Natural killer cell (primary cell): Measurements from ENCODE around the gene GALNT9. TPM values are rescaled to one million over a fixed set of nuclear protein-coding genes. Genes with fewer than 3 reads are reported as not detected.

Experiments
- ATAC-seq, 3 donors: fragments of 150-1000 bp in 2 of 3; fragments of 200-7000 bp in 1 of 3; cut with Tn5 transposase; 1 replicate in 1 of 3; 2 replicates in 2 of 3; pipeline ENCODE4 v1.10.0; 2021; ENCODE audit warnings: mild to moderate bottlenecking in 2 of 3, moderate library complexity in 2 of 3
- DNase-seq, 2 donors: peaks; one replicate each; pipeline versions ENCODE4 v3.0.0 to v3.0.0-alpha.2; 2013 to 2021; ENCODE audit warnings: mixed read lengths in 1 of 2
- H3K27ac ChIP-seq: one replicate; pipeline ENCODE4 v1.5.1; 2013; ENCODE audit warnings: mild to moderate bottlenecking, low read length
- H3K27me3 ChIP-seq: one replicate; pipeline ENCODE4 v1.6.1; 2013; ENCODE audit warnings: low read length; ENCODE audit not compliant: control insufficient read depth, insufficient read depth
- H3K36me3 ChIP-seq: one replicate; pipeline ENCODE4 v1.6.1; 2013; ENCODE audit warnings: low read length; ENCODE audit not compliant: control insufficient read depth, insufficient read depth
- H3K4me1 ChIP-seq: one replicate; pipeline ENCODE4 v1.6.1; 2013; ENCODE audit warnings: low read length; ENCODE audit not compliant: control insufficient read depth, insufficient read depth
- H3K4me3 ChIP-seq: one replicate; pipeline ENCODE4 v1.5.1; 2013; ENCODE audit warnings: low read length
- H3K9me3 ChIP-seq: one replicate; pipeline ENCODE4 v1.6.1; 2013; ENCODE audit warnings: low read length; ENCODE audit not compliant: control insufficient read depth, insufficient read depth
- H3K27ac Mint-ChIP-seq, 2 donors: one replicate each; pipeline ENCODE4 v1.8.0; 2022; ENCODE audit warnings: mild to moderate bottlenecking in 2 of 2, mixed read lengths in 2 of 2, moderate library complexity in 1 of 2
- H3K27me3 Mint-ChIP-seq, 2 donors: one replicate each; pipeline ENCODE4 v1.8.0; 2022; ENCODE audit warnings: low read depth in 2 of 2, mixed read lengths in 2 of 2
- H3K36me3 Mint-ChIP-seq: one replicate; pipeline ENCODE4 v1.8.0; 2022; ENCODE audit warnings: mixed read lengths
- H3K4me1 Mint-ChIP-seq, 2 donors: one replicate each; pipeline ENCODE4 v1.8.0; 2022; ENCODE audit warnings: mixed read lengths in 2 of 2
- H3K4me3 Mint-ChIP-seq: one replicate; pipeline ENCODE4 v1.8.0; 2022; ENCODE audit warnings: mild to moderate bottlenecking, moderate library complexity, mixed read lengths
- H3K9me3 Mint-ChIP-seq, 2 donors: one replicate each; pipeline ENCODE4 v1.8.0; 2022; ENCODE audit warnings: mixed read lengths in 2 of 2
- WGBS: methylation state at CpG from one replicate; pipeline ENCODE4 v1.1.7; 2013; ENCODE audit warnings: missing lambda C conversion rate; ENCODE audit not compliant: insufficient coverage; 5-methylcytosine and 5-hydroxymethylcytosine counted together
- intact Hi-C: fragments of 100-400 bp; cut with micrococcal nuclease; formaldehyde crosslinking; loops from one replicate; pipeline ENCODE4 v1.14.2; 2022
- total RNA-seq, 4 donors: library from RNA; stranded (reverse); fragments of 120-200 nt in 1 of 4; gene quantifications; one replicate each; pipeline versions ENCODE4 v1.2.3 to v1.2.4, GENCODE V29; 2013 to 2022
- TF ChIP-seq, protein P1 (sequence below): fragments of 200-600 bp; IDR thresholded peaks from one replicate; pipeline ENCODE4 v1.8.0; 2022; ENCODE audit warnings: antibody characterized with exemption

The GALNT9 gene
- total RNA-seq, 3 donors from 2014 or later (not counting 1 experiment from before 2014, with no cell fraction given): not detected

DNA sequence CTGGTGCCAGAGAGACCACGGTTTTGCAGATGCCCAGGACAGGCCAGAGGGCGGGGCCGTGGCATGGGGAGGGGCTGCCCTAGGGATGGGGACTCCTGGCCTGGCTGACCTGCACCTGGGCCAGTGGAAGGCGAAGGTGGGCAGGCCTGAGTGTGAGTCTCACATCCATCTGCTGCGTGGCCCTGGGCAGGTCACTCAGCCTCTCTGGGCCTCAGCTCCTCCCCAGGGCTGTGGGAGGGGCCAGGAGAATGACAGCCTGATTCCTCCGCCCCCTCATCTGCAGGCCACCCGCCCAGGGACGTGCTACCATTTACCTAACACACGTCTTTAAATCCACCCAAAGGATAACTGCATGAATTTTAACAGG is 90.9 kb downstream of the GALNT9 start:
- peak in 1 of 3 donors; percentile 21 for ATAC-seq
- TF ChIP-seq, protein P1, sequence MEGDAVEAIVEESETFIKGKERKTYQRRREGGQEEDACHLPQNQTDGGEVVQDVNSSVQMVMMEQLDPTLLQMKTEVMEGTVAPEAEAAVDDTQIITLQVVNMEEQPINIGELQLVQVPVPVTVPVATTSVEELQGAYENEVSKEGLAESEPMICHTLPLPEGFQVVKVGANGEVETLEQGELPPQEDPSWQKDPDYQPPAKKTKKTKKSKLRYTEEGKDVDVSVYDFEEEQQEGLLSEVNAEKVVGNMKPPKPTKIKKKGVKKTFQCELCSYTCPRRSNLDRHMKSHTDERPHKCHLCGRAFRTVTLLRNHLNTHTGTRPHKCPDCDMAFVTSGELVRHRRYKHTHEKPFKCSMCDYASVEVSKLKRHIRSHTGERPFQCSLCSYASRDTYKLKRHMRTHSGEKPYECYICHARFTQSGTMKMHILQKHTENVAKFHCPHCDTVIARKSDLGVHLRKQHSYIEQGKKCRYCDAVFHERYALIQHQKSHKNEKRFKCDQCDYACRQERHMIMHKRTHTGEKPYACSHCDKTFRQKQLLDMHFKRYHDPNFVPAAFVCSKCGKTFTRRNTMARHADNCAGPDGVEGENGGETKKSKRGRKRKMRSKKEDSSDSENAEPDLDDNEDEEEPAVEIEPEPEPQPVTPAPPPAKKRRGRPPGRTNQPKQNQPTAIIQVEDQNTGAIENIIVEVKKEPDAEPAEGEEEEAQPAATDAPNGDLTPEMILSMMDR: no peak
- no peaks in the 10 kb centered on the region for H3K9me3 Mint-ChIP-seq
- H3K4me3 Mint-ChIP-seq: no peak overlapping the region
- no peaks in the 10 kb centered on the region for H3K4me1 ChIP-seq
- H3K4me1 Mint-ChIP-seq: peaks cover 0 to 6% of the 10 kb centered on the region in 2 donors
- H3K36me3 ChIP-seq: no peaks in the 10 kb centered on the region
- DNase-seq: peak in 1 of 2 donors; percentile 29
- no peaks in the 10 kb centered on the region for H3K9me3 ChIP-seq
- H3K27ac Mint-ChIP-seq: no peak overlapping the region
- 83% methylated on average over 9 of the region's 9 CpGs for WGBS
- no peaks in the 10 kb centered on the region for H3K27me3 ChIP-seq
- no peak overlapping the region for H3K27ac ChIP-seq
- no peak overlapping the region for H3K4me3 ChIP-seq
- intact Hi-C loops: no loop called here
- no peaks in the 10 kb centered on the region for H3K36me3 Mint-ChIP-seq
- no peaks in the 10 kb centered on the region for H3K27me3 Mint-ChIP-seq

GRCh38 chr12:132237772-132238487 is 91.5 kb downstream of the GALNT9 start:
- peak in 1 of 3 donors; percentile 6 for ATAC-seq
- H3K4me1 Mint-ChIP-seq: peaks cover 0 to under 1% of the 10 kb centered on the region in 2 donors
- no peaks in the 10 kb centered on the region for H3K9me3 Mint-ChIP-seq
- WGBS: 80% methylated on average over 33 of the region's 33 CpGs
- Histone ChIP-seq H3K36me3 (no peaks in the 10 kb centered on the region), H3K4me1 (no peaks in the 10 kb centered on the region), H3K4me3 (no peak overlapping the region), H3K27ac (no peak overlapping the region), H3K9me3 (no peaks in the 10 kb centered on the region), H3K27me3 (no peaks in the 10 kb centered on the region)
- no peaks in the 10 kb centered on the region for H3K36me3 Mint-ChIP-seq
- TF ChIP-seq, protein P1: no peak
- no peak overlapping the region for H3K4me3 Mint-ChIP-seq
- no peak for DNase-seq
- H3K27ac Mint-ChIP-seq: no peak overlapping the region
- intact Hi-C loops: no loop called here
- no peaks in the 10 kb centered on the region for H3K27me3 Mint-ChIP-seq

DNA sequence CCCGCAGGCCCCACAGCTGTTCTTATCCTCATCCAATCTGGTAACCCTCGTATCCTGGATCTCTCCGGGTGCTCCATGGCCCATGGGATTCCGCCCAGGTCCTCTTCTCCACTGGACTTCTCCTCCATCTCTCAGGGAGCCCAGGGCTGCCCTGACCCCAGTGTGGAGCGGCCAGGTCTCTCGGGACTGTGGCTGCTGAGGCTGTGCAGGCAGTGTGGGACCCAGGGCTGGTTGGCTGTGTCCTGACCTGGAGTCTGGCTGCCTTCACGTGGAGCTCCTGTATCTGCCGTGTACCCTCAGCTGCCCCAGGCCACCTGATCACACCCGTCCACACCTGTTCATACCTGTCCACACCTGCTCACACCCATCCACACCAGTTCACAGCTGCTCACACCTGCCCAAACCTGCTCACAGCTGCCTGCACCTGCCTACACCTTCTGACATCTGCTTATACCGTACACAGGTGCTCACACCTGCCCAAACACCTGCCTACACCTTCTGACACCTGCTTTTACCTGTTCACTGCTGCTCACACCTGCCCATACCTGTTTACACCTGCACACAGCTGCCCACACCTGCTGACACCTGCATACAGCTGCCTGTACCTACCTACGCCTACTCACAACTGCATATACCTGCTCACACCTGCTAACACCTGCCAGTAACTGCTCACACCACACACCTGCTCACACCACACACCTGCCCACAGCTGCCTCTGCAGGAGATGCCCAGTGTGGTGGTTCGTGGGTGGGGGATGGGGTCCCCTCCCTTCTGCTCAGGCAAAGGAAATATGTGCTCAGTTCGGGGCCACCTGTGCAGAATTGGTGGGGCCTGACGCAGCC is 92.2 kb downstream of the GALNT9 start:
- 82% methylated on average over 13 of the region's 14 CpGs for WGBS
- H3K4me1 Mint-ChIP-seq: no peaks in the 10 kb centered on the region

More for the DNA sequence above, 92.2 kb downstream of the GALNT9 start:
- Mint-ChIP-seq H3K27me3 (no peaks in the 10 kb centered on the region), H3K27ac (no peak overlapping the region), H3K9me3 (no peaks in the 10 kb centered on the region), H3K36me3 (no peaks in the 10 kb centered on the region), H3K4me3 (no peak overlapping the region)
- Histone ChIP-seq H3K27me3 (no peaks in the 10 kb centered on the region), H3K27ac (no peak overlapping the region), H3K36me3 (no peaks in the 10 kb centered on the region), H3K4me1 (no peaks in the 10 kb centered on the region), H3K9me3 (no peaks in the 10 kb centered on the region), H3K4me3 (no peak overlapping the region)
- intact Hi-C loops: no loop called here
- ATAC-seq (peak in 1 of 3 donors; percentile 34), DNase-seq (no peak)
- TF ChIP-seq, protein P1: no peak
